GM19238 (cell line): ENCODE measurements around the gene MUL1.

Source experiments
- DNase-seq: peaks from one replicate; pipeline ENCODE4 v3.0.0; 2011; ENCODE audit warnings: low spot score; ENCODE audit not compliant: insufficient read length

MUL1 gene

DNA sequence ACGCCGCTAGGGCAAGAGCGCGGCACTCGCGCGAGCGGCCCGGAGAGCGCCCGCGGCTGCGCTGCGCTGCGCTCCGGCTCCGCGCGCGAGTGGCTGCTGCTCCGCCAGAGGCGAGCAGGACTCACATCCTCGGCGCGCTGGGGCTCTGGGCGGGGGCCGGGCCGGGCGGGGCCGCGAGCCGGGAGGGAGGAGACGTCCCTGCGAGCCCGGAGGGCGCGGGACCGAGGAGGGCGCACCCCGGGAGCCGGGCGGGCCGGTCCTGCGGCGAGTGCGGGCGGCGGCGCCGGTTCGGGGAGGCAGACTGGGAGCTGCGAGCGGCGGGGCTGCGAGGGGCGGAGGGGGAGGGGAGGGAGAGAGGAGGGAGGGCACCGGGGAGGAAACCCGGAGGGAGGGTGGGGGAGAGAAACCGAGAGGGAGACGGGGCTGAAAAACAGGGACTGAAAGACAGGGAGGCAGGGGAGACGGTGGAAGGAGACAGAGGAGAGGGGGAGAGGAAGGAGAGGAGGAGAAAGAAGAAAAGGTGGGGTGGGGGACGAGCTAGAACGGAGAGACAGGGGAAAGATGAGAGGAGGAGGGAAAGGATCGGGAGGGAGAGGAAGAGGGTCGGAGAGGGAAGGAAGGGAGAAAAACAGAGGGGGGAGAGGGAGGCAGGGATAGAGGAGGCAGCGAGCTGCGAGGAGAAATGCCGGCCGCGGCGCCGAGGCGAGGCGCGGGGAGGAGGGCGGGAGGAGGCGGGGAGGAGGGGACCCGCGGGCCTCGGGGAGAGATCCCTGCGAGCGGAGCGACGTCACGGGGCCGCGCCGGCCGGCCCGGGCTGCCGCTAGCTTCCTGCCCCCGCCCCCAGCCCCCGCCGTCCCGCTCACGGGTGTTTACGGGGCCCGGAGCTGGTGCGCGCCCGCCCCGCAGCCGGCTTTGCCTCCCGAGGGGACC is 22.2 kb downstream of the MUL1 start, which contains the start of gene CAMK2N1:
Gene CAMK2N1 (minus strand): TSS at position 684 of the 930 bp plus-strand sequence. CDS start 831 bp downstream, outside the sequence.
- DNase-seq = no peak

DNA sequence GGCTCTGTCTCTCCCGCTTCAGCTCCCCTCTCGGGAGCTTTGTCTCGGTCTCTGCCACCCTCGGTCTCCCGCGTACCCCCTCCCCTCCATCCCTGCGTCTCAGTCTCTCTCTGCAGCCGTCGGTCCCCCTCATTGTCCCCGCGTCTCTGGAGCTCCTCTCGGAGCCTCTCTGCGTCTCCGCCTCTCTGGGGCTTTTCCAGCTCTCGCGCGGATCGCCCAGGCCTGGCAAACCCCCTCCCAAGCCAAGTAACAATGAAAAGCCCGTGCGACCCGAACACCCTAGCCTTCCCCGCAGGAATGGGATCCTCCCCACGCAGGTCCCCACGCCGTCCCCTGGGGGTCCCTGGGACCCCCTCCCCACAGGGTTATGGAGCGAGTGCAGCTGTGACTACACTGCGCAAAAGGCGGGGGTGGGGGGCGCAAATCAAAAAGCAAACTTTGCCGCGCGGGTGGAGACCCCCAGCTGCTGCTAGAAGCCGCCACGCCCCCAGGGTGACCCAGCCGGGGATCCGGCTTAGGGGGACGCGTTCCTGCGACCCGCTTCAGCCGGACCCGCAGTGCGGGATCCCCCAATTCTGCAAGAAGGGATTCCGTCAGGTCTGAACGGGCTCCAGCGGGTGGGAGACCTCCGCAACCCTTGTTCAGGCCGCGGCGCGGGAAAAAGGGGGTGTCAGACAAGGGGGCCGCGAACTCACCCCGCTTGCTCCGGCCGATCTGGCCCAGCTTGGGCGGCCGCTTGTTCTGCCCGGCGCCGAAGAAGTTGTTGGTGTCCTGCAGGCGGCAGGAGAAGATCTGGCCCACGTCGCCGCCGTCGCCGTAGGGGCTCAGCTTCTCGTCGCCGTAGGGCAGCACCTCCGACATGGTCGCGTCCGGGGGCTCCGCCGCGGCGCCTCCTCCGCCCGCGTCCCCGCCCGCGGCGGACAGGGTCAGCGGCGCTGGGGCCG is 23.2 kb downstream of the MUL1 start:
- DNase-seq = no peak

DNA sequence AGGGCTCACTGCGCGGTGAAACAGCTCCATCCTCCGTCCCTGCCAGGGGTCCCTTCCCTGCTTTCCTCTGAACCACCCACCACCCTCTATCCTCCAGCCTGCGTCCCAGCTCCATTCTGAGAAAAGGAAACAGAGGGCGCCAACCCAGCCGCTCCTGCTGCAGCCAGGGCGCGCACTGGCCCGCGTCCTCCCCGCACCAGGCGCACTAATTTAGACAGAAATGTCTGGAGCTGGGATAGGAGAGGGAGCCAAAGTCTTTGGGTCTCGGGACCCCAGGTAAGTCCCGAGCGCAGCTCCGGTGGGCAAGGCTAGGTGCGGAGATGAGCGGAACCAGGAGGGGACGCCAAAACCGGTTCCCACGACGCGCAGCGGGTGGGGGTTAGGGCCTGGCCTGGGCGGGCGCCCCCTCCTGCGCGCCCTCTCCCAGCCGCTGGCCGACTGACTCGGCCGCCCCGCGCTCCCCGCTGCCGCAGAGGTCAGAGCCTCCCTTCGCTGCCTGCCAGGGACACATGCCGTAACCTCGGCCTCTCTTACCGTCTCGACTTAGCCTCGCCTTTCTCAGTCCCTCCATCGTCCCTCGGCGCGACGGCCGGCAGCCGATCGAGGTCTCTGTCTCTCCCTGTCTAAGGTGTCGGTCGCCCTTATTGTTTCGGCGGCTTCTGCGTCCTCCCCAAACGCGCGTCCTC is 24.0 kb downstream of the MUL1 start:
- DNase-seq = no peak

DNA sequence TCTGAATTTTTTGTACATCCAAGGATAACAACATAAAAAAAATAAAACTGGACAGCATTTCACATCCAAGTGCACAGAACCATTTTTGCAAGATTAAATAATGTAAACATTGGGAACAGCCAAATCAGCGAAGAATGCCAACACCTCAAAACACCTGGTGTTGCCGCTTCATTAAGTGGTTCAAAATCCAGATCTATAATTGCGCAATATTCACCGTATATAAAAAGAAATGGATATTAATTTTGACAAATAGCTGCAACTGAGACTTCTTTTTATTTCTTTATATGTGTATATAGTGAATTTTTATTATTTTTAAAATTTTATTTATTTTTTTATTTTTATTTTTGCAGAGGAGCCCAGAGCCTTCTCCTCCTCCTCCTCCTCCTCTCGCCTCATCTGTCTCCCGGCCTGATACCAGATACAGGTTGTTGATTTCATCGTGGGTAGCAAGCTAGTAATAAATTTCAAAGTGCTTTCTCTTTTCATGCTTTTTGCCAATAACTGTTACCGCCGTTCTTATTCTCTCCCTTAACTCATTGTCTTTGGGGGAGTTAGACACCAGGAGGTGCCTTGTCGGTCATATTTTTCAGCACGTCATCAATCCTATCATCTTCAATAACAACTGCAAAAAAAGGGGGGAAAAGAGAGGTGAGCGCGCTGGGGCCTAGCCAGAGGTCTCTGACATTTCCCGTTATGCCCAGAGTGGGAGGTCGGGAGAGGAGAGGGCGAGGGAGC is 24.7 kb downstream of the MUL1 start:
- DNase-seq = no peak

DNA sequence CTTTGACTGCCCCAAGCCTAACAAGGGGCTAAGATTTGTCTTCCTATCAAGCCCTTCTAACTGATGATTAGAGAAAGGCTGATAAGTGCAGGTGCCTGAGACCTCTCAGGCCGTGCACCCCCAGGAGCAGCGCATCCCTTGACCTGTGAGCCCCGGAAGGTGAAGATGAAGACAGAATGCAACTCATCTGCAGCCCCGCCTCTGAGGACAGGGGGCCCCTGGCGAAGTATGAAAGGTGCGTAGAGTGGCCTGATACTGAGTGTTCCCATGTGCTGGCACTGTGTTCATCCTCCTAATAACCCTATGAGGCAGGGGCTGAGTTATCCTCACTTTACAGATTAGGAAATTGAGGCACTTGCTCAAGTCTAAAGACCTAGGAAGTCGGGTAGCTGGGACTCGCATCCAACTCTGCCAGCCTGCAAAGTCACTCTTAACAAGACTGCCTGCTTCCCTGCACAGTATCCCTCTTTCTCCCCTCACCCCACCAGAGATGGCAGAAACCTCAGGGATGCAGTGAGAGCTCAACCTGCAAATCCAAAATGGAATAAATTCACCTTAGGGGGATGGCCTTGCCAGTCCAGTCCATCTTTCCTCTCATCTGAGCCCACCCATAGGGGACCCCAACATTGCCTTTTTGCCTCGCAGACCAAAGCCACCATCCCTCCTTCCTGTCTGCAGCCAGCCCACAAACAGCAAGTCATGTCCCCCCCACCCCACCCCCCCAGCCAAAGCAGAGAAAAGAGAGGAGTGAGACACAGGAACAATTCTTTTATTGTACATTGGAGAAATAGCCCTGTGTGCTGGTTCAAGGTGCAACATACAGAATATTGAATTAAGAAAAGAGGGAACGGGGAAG is 26.1 kb downstream of the MUL1 start:
- DNase-seq = no peak

DNA sequence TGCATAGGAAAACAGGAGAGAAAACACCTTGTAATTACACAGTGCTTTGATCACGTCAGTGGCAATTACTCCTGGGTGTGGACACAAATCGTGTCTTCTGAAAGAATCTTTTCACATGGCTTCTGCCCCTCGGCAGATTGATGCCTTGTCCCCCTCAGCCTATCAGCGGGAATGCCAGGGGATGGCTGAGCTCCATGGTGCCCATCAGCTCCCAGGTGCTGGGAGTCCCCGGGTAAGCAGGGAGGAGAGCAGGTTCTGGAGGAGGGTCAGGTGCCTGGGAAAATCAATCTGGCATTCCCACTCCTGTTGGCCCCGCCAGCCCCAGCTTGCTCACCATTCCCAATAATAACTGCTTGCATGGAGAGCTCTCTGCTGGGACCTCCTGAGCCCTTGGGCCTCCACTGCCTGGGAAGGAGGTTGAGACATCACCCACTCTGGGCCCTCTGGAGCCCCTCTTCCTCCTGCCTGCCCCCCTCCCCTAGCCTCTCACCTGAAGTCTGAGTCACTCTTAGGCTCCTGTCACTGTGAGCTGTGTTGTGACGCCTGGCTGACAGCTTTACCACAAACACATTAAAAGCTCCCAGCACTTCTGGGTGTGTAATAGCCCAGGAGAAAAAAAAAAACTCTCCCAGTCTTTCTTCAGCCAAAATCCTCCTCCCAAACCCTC is 26.9 kb downstream of the MUL1 start:
- DNase-seq = no peak

DNA sequence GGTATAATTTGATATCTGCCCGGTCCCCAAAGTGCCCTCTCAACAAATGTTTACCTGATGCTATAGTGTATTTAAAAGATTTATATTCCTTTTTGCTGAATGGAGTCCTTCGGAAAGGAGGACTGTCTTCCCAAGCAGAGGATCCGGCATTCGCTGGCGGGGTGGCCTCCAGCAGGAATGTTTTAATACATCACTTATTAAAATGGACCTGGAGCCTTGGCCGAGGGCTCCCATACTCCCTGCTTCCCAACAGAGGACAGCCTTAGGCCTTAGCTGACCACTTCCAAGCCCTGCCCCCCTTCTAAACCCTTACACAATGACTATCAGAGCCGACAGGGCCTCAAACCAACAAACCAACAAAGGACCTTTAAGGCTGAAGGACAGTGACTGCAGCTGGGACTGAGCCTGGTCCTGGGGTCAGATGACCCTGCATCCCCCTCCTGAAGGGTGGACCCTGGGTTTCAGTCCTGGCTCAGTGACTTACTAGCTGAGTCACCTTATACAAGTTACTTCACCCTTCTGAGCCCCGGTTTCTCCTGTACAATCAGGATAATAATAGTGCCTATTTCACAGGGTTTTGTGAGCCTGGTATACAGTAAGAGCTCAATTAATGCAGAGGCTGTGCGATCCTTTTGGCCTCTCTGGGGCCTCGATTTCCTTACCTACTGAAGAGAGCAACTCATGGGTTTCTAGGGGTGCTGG is 27.6 kb downstream of the MUL1 start:
- no peak for DNase-seq

DNA sequence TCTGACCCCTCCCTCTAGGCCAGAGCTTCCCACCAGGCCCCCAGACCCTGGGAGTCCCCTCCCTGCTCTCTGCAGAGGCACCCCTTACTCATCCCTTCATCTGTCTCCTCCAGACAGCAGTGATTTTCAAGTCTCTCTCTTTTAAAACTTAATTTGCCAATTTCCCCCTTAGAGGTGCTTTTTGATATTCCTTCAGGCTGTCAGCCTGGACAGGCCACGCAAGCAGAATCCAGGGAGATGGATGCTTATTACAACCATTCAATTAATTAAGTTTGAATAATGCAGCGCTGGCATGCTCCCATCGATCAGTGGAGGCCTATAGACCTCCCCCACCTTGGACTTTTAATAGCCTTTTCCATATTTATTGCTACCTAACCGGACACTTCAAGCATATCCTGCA is 28.1 kb downstream of the MUL1 start:
- DNase-seq = no peak

DNA sequence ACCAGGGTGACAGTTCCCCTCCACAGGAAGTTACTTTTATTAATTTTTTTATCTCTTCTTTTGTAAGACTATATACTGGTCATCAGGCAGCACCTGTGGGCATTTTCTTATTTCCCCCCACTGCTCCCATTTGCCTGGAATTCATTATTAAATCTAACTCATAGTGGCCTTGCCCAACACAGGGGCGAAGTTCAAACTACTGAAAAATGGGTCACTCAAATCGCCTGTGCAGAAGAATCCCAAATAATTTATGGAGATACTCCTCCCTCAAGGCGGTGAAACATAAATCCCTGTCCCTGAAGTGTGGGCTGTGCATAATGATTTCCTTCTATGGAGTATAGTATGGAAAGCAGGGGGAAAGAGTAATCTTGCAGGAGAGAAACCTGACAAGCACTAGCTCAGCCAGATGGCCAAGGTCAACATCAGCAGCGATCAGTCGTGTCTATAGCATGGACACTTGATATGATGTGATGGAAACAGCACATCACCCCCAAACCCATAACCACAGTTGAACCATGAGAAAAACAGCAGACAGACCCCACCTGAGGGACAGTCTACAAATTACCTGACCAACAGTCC is 29.8 kb downstream of the MUL1 start:
- DNase-seq = no peak

DNA sequence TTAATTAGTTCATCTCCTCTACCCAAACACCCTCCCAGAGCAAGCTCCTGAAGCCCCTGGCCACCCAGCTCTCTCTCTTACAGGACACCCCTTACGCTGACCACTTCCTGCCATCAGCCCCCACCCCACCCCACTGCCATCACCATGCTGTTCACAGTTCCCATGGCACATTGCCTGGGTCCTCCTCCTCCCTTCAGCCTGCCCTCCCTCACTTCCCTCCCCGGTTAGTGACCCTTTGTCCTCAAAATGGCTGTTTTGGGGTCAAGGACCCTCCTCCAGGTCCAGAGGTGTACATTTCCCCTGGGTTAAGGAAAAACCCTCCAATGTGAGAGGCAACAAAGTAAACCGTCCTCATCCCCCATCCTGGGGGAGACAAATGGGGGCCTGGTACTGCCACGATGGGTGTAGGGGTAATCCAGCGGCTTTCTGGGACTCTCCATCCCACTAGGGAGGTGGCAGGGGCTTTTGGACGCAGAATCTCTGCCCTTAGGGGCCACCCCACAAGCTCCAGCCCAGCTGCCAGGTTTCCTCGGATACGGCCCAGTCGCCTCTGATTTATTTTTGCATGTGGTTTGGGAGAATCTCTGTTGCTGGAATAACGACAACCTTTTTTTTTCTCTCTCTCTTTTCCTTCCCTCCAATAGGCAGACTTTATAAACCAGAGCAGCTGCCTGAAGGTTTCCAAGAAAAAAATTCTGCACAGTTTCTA is 30.4 kb downstream of the MUL1 start:
- no peak for DNase-seq

DNA sequence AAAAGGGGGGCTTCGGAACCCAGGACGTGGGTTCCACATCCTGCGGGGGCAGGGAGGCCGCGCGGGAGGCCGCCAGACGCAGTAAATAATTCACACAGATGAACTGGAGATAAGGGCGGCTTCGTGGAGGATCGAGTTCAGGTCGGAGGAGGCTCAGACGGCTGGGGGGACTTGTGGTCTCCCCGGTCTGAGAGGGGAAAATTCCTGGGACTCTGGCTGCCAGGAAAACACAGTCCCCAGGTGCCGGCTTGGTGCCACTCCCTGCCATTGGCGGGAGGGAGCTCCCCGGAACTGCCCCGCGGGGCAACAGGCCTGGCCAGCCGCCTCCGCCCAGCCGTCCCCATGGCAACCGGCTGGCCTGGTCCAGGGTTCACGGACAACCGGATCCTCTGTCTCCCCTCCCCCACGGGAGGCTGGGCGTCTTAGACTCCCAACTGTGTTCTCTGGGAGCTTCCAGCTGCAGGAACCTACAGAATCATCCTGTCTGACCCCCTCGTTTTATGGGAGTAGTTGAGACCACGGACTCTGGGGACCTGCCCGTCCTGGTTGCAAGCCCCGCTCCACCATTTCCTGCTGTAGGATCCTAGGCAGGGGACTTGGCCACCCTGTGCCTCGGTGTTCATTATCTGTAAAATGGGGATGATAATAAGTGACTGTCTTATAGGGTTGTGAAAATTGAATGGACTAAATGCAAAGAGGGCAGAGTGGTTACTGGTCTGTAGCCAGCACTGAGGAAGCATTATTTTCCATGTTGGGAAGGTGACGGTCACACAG is 31.5 kb downstream of the MUL1 start:
- DNase-seq = no peak

DNA sequence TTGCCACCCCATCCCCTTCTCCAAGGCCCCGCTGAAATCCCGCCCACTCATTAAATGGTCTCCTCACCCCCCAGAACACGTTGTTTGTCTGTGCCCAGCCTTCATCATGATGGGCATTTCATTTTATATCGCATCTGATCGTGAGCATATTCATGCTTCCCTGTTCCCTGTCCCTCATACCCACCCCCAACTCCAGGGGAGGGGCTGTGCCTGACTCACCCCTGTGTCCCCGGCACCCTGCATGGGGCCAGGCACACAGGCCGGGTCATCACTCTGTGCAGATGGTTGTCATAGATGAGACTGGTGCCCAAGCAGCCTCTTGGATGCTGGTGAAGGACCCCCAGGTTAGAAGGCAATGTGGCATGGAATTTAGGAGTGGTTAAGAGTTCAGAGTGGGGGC is 33.0 kb downstream of the MUL1 start:
- DNase-seq = no peak

DNA sequence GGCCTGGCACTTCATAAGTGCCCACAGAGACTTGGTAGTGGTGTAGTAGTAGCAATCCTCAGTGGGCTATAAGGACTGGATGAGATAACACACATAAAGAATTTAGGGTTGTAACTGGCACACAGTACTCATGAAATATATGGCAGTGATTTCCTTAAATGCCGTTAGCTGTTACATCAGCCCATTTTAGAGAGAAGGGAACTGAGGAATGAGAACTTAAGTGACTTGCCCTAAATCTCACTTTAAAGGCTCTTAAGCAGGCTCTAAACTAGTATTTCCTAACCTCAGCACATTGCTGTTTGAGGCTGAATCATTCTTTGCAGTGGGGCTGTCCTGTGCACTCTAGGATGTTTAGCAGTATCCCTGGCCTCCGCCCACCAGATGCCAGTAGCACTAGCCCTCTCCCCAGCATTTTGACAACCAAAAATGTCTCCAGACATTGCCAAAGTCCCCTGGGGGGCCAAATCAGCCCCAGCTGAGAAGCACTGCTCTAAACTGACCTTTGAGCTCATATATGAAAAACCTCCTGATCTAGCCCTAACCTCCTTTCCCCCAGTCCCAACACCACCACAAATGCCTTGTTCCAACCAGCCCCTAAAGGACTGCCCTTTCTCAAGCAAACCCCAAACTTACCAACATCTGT is 33.5 kb downstream of the MUL1 start:
- no peak for DNase-seq

DNA sequence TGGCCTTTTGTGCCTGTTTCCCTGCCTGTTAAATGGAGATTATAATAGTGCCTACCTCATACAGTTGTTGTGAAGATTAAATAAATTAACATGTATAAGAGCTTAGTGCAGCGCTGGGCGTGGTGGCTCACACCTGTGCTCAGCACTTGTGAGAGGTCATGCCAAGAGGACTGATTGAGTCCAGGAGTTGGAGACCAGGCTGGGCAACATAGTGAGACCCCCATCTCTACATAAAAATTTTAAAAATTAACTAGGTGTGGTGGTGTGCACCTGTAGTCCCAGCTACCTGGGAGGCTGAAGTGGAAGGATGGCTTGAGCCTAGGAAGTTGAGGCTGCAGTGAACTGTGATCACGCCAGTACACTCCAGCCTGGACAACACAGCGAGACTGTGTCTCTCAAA is 34.1 kb downstream of the MUL1 start:
- DNase-seq = no peak

DNA sequence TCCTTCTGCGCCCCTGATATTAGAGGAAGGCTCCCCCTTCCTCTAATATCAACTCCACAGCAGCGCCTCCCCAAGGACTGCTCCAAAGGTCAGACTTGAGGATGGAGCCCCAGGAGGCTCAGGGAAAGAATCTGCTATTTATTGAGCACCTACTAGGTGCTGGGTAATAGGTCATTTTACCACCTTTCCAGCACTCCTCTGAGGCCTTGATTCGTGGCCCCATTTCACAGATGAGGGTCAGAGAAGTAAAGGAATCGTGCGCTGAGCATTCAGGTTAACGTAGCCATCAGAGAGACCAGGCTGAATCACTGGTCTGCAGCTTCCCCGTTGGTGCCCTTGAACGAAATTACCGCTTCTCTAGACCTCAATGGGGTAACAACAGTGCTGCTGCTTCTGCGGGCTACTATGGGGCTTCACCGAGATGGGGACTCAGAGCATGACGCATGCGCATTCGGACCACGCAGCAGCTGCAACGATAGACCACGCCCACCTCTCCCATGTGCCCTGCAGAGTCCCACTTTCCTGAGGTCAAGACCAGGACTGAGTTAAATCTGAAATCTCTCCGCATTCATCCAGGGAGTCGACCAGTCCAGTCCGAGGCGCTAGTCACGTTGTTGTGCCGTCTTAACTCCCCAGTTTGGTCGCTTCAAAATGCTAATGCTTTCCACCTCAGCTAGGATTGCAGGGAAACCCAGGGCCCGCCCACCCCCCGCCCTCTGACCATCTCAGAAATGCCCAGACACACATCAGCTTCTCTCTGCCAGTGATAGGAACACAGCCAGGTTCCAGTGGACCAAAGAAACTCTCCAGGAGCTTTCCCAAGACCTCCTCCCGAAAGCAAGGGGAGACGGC is 34.9 kb downstream of the MUL1 start:
- no peak for DNase-seq

DNA sequence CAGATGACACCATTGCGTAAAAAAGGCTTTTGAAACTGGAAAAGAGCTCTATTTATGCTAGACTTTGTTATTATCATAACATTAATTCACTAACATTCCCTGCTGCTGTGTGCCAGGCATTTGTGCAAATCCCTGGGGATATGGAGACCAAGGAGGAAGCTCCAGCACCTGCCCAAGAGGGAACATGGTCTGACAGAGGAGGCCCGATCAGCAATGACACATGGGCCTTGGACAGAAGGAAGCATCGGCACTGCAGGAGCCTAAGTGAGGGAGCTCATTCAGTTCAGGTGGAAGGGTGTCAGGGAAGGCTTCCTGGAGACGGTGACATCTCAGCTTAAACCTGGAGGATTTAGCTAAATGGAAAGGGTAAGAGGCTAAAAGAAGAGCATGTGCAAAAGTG is 35.8 kb downstream of the MUL1 start:
- DNase-seq = no peak
